Heart left ventricle (tissue), 13 donors: ENCODE results near the gene SLC19A1.

ENCODE experiments used
- CTCF ChIP-seq, 12 donors: fragments of 200-600 bp; sonication (generic) in 4 of 12; IDR thresholded peaks; one replicate each; pipeline versions ENCODE4 v1.5.0 to v1.8.0; 2018 to 2022; ENCODE audit warnings: antibody characterized with exemption in 12 of 12, mild to moderate bottlenecking in 5 of 12
- POLR2A ChIP-seq, 2 donors: fragments of 450-650 bp; IDR thresholded peaks; one replicate each; pipeline ENCODE4 v1.6.1; 2017; ENCODE audit warnings: antibody characterized with exemption in 2 of 2, mild to moderate bottlenecking in 2 of 2, moderate library complexity in 2 of 2
- donor health status: ischemic (EF 13 %, LVEDD 7.1; RV severe dilation, severe dysfunction).
- donor health status: DM: no; HTN: yes; CAD: no.
- donor health status: DM: no; HTN: no; CAD: no.
- donor health status: ischemic (EF 25% LVEDD 6.9; RV normal size, moderate dysfunction).
- donor health status: ischemic (EF 25% LVEDD 5.7; RV mildly dilated, moderate dysfunction).
- donor health status: ischemic (EF 35%, LVEDD 5.7; RV mildly dilated, moderate dysfunction).
- donor health status: nonischemic (EF 11% LVEDD 7.7; RV severe dilation, severe dysfunction).
- donor health status: DM: yes; HTN: yes; CAD: no.
- donor health status: PGD.
- donor health status: ischemic (EF 29% LVEDD 5.4; RV normal size, mild dysfunction).
- donor health status: nonischemic (EF 23%, LVEDD 6.1; RV moderate dilation, normal function).

GRCh38 chr21:45518742-45519141 lies 23.5 kb downstream of the SLC19A1 start:
- TF ChIP-seq CTCF (IDR thresholded peaks at IDR 0.05) (no peak), POLR2A (IDR thresholded peaks at IDR 0.05) (no peak)
